Neutrophil (primary cell): ENCODE results near the gene YIF1A.
"Not testable (repeated sequence)": the region's sequence is repeated elsewhere in the genome, so short reads cannot be mapped to it uniquely, and the experiment has no call there.

ENCODE experiments used
- H3K27ac ChIP-seq: fragments of 200-600 bp; sonication (generic); 2 replicates; pipeline ENCODE4 v1.5.1; 2016; ENCODE audit warnings: mild to moderate bottlenecking, moderate library complexity
- H3K27me3 ChIP-seq: fragments of 200-600 bp; sonication (generic); 2 replicates; pipeline ENCODE4 v1.6.0; 2016; ENCODE audit warnings: mild to moderate bottlenecking
- H3K36me3 ChIP-seq: fragments of 200-600 bp; sonication (generic); 2 replicates; pipeline ENCODE4 v1.5.1; 2017
- H3K4me1 ChIP-seq, 2 experiments: fragments of 200-600 bp in 1 of 2; sonication (generic) in 1 of 2; 1 replicate in 1 of 2; 2 replicates in 1 of 2; pipeline versions ENCODE4 v1.5.1 to v1.6.1; 2013 to 2016; ENCODE audit warnings: low read depth in 1 of 2, low read length in 1 of 2, mild to moderate bottlenecking in 1 of 2, moderate library complexity in 1 of 2; ENCODE audit not compliant: control insufficient read depth in 1 of 2, insufficient read depth in 1 of 2
- H3K4me3 ChIP-seq, 2 experiments: fragments of 200-600 bp in 1 of 2; sonication (generic) in 1 of 2; 1 replicate in 1 of 2; 2 replicates in 1 of 2; pipeline ENCODE4 v1.5.1; 2013 to 2016; ENCODE audit warnings: low read depth in 1 of 2, low read length in 1 of 2, mild to moderate bottlenecking in 1 of 2, moderate library complexity in 1 of 2
- H3K9me3 ChIP-seq: fragments of 200-600 bp; sonication (generic); 2 replicates; pipeline ENCODE4 v1.5.1; 2016
- TF ChIP-seq, protein P1 (sequence below): fragments of 200-600 bp; sonication (generic); IDR thresholded peaks from 2 replicates; pipeline ENCODE4 v1.5.1; 2016; ENCODE audit warnings: antibody characterized with exemption

YIF1A gene

DNA sequence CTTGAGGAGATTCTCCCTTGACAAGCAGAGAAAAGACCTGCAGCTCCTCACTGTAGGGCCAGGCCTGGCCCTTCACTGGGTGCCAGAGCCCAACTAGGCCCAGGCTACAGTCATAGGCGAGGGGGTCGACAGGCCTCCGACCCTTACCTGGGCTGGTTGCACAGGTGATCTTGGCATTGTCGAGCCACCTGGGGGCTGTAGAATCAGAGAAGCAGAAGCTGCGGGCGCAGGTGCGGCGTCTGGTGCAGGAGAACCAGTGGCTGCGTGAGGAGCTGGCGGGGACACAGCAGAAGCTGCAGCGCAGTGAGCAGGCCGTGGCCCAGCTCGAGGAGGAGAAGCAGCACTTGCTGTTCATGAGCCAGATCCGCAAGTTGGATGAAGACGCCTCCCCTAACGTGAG lies 27.4 kb downstream of the YIF1A start:
- peaks cover 36% of the 10 kb centered on the region for H3K27me3 ChIP-seq
- TF ChIP-seq, protein P1, sequence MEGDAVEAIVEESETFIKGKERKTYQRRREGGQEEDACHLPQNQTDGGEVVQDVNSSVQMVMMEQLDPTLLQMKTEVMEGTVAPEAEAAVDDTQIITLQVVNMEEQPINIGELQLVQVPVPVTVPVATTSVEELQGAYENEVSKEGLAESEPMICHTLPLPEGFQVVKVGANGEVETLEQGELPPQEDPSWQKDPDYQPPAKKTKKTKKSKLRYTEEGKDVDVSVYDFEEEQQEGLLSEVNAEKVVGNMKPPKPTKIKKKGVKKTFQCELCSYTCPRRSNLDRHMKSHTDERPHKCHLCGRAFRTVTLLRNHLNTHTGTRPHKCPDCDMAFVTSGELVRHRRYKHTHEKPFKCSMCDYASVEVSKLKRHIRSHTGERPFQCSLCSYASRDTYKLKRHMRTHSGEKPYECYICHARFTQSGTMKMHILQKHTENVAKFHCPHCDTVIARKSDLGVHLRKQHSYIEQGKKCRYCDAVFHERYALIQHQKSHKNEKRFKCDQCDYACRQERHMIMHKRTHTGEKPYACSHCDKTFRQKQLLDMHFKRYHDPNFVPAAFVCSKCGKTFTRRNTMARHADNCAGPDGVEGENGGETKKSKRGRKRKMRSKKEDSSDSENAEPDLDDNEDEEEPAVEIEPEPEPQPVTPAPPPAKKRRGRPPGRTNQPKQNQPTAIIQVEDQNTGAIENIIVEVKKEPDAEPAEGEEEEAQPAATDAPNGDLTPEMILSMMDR, result no peak
- no peaks in the 10 kb centered on the region for H3K36me3 ChIP-seq
- H3K4me3 ChIP-seq, result no peak overlapping the region
- peaks cover 15 to 19% of the 10 kb centered on the region in 2 experiments for H3K4me1 ChIP-seq
- H3K9me3 ChIP-seq, result no peaks in the 10 kb centered on the region
- no peak overlapping the region for H3K27ac ChIP-seq

DNA sequence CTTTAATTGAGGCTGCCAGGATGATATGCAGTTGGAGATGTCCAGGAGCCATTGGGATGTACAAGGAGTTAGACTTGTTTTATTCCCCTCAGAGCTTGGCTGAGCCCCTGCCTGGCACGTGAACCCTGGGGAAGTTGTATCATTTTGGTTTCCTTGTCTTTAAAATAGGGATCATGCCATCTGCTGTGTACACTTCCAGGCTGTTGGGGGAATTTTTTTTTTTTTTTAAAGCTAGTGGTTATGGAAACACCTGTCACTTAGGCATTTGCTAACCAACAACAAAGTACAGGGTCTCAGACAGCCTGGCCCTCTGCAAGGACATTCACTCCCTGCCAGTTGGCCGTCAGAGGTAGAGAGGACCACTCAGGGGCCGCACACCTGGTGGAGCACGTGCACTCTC lies 29.0 kb downstream of the YIF1A start:
- Histone ChIP-seq H3K36me3 (no peaks in the 10 kb centered on the region), H3K27ac (no peak overlapping the region), H3K27me3 (peaks cover 49% of the 10 kb centered on the region), H3K4me1 (peaks cover 15 to 19% of the 10 kb centered on the region in 2 experiments), H3K9me3 (no peaks in the 10 kb centered on the region), H3K4me3 (no peak overlapping the region)
- TF ChIP-seq, protein P1, result no peak

DNA sequence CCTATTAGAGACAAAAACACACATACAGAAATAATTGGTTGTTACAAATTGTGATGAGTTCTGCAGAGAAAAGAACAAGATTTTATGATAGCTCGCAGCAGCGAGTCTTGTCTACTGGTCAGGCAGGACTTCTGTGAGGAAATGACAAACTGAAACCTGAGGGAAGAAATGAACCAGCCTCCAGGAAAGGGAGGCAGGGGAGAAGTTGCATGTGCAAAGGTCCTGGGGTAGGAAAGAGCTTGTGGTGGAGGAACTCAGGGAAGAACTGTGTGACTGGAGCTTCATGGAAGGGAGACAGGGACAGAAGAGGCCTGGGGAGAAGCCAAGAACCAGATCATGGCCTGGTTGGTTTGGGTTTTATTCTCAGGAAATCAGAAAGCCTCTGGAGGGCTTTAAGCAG lies 29.7 kb downstream of the YIF1A start:
- TF ChIP-seq, protein P1, result no peak
- Histone ChIP-seq H3K27me3 (peaks cover 56% of the 10 kb centered on the region), H3K36me3 (no peaks in the 10 kb centered on the region)

DNA sequence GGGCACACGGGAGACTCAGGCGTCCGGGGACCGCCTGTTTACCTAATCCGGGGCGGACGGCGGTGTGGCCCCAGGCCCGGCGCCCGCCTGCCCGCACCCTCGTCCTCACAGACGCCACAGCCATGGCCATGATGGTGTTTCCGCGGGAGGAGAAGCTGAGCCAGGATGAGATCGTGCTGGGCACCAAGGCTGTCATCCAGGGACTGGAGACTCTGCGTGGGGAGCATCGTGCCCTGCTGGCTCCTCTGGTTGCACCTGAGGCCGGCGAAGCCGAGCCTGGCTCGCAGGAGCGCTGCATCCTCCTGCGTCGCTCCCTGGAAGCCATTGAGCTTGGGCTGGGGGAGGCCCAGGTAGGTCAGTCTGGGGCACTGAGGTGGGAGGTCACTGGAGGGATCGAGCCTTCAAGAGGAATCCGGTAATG lies 30.5 kb downstream of the YIF1A start:
- Histone ChIP-seq H3K4me3 (peak overlapping the region; percentile 68 to 73), H3K9me3 (no peaks in the 10 kb centered on the region), H3K36me3 (no peaks in the 10 kb centered on the region), H3K27me3 (peaks cover 64% of the 10 kb centered on the region), H3K4me1 (peaks cover 15 to 19% of the 10 kb centered on the region in 2 experiments), H3K27ac (no peak overlapping the region)
- TF ChIP-seq, protein P1, result no peak

More for the DNA sequence above, 29.7 kb downstream of the YIF1A start:
- Histone ChIP-seq H3K9me3 (no peaks in the 10 kb centered on the region), H3K4me3 (no peak overlapping the region), H3K4me1 (peaks cover 15 to 19% of the 10 kb centered on the region in 2 experiments), H3K27ac (no peak overlapping the region)

DNA sequence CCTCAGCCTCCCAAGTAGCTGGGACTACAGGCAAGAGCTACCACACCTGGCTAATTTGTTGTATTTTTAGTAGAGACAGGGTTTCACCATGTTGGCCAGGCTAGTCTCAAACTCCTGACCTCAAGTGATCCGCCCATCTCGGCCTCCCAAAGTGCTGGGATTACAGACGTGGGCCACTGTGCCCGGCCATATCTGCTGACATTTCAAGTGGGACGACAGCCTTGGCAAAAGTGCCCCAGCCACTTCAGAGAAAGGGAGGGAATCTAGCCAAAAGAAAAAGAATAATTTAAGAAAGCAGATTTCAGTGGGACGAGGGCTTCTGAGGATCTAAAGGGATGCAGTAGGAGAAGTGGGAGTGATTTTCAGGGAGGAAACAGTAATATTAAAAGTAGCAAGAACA lies 35.9 kb downstream of the YIF1A start:
- H3K4me1 ChIP-seq, result peaks cover 9 to 12% of the 10 kb centered on the region in 2 experiments
- H3K9me3 ChIP-seq, H3K27ac ChIP-seq, H3K4me3 ChIP-seq: not testable (repeated sequence)
- peaks cover 51% of the 10 kb centered on the region for H3K27me3 ChIP-seq
- peaks cover 19% of the 10 kb centered on the region for H3K36me3 ChIP-seq

DNA sequence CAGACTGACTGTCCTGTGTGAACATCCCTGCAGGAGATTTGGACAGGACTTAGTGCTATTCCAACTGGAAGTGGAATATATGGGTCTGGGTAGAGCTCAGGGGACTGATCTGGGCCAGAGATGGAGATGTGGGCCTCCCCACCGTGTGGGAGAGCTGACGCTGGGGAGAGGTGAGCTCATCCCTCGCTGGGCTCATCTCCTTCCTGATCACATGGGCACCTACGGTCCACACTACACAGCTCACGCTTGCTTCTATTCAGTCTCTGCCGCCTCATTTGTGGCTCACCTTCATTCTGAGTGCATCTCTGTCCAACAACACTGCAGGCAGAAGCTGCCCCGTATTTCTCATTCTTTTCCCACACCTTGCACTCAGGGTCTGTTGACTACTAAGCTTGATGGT lies 37.1 kb downstream of the YIF1A start:
- H3K9me3 ChIP-seq, result no peaks in the 10 kb centered on the region
- peaks cover 38% of the 10 kb centered on the region for H3K27me3 ChIP-seq
- peaks cover 32% of the 10 kb centered on the region for H3K36me3 ChIP-seq
- H3K27ac ChIP-seq, result no peak overlapping the region
- no peak overlapping the region for H3K4me3 ChIP-seq
- no peaks in the 10 kb centered on the region for H3K4me1 ChIP-seq
- TF ChIP-seq, protein P1, result no peak
